GM21825 (cell line): ENCODE data around the gene APLF.
"Not testable (repeated sequence)": the region's sequence is repeated elsewhere in the genome, so short reads cannot be mapped to it uniquely, and the experiment has no call there.

Experiments used
- ATAC-seq: cut with Tn5 transposase; IDR thresholded peaks from one replicate; pipeline ENCODE4 v1.9.1; 2021; ENCODE audit warnings: mild to moderate bottlenecking, moderate library complexity; ENCODE audit not compliant: unreplicated experiment

APLF gene

GRCh38 chr2:68475110-68475509, 7.7 kb downstream of the APLF start:
- no peak for ATAC-seq

GRCh38 chr2:68475576-68475975, 8.2 kb downstream of the APLF start:
- ATAC-seq, result no peak

GRCh38 chr2:68476454-68476853, 9.1 kb downstream of the APLF start:
- ATAC-seq, result no peak

- no peak for ATAC-seq
Observed at GRCh38 chr2:68478688-68479087, 11.3 kb downstream of the APLF start.

GRCh38 chr2:68482296-68482820, 15.0 kb downstream of the APLF start:
- ATAC-seq, result no peak

- ATAC-seq, result no peak
Observed at GRCh38 chr2:68483011-68483410, 15.6 kb downstream of the APLF start.

GRCh38 chr2:68487773-68488355, 20.5 kb downstream of the APLF start:
- ATAC-seq, result no peak

- ATAC-seq, result not testable (repeated sequence)
Observed at GRCh38 chr2:68488605-68489004, 21.2 kb downstream of the APLF start.

- ATAC-seq, result no peak
Observed at GRCh38 chr2:68489282-68489681, 21.9 kb downstream of the APLF start.

- ATAC-seq, result no peak
Observed at GRCh38 chr2:68491582-68491981, 24.2 kb downstream of the APLF start.

GRCh38 chr2:68499133-68499532, 31.7 kb downstream of the APLF start:
- no peak for ATAC-seq

GRCh38 chr2:68500649-68501048, 33.3 kb downstream of the APLF start:
- no peak for ATAC-seq

- ATAC-seq, result no peak
Observed at GRCh38 chr2:68501768-68502167, 34.4 kb downstream of the APLF start.

- no peak for ATAC-seq
Observed at GRCh38 chr2:68505603-68506159, 38.3 kb downstream of the APLF start.

GRCh38 chr2:68506170-68506569, 38.8 kb downstream of the APLF start:
- ATAC-seq, result no peak

- no peak for ATAC-seq
Observed at GRCh38 chr2:68512326-68512725, 44.9 kb downstream of the APLF start.

GRCh38 chr2:68512966-68513365, 45.6 kb downstream of the APLF start:
- ATAC-seq, result no peak

GRCh38 chr2:68514316-68514929, 47.0 kb downstream of the APLF start:
- no peak for ATAC-seq

GRCh38 chr2:68516051-68516955, 48.9 kb downstream of the APLF start:
- no peak for ATAC-seq

- ATAC-seq, result no peak
Observed at GRCh38 chr2:68519236-68519635, 51.9 kb downstream of the APLF start.

GRCh38 chr2:68521037-68521436, 53.7 kb downstream of the APLF start:
- ATAC-seq, result no peak
